IPS-20b (cell line): ENCODE measurements around the gene C17orf58.
"Not testable (repeated sequence)": the region's sequence is repeated elsewhere in the genome, so short reads cannot be mapped to it uniquely, and the experiment has no call there.

ENCODE experiments used
- H3K27ac ChIP-seq: one replicate; pipeline ENCODE4 v1.5.1; 2013; ENCODE audit warnings: low read length
- H3K27me3 ChIP-seq: 2 replicates; pipeline ENCODE4 v1.6.1; 2013; ENCODE audit warnings: mild to moderate bottlenecking, low read length, inconsistent platforms; ENCODE audit not compliant: insufficient read depth
- H3K36me3 ChIP-seq: 2 replicates; pipeline ENCODE4 v1.6.1; 2013; ENCODE audit warnings: low read depth, mild to moderate bottlenecking, inconsistent platforms, low read length, moderate library complexity; ENCODE audit not compliant: insufficient read depth
- H3K4me1 ChIP-seq: 2 replicates; pipeline ENCODE4 v1.6.1; 2013; ENCODE audit warnings: mild to moderate bottlenecking, control low read depth, inconsistent platforms, low read length, moderate library complexity; ENCODE audit not compliant: insufficient read depth
- H3K4me3 ChIP-seq: 2 replicates; pipeline ENCODE4 v1.5.1; 2013; ENCODE audit warnings: mild to moderate bottlenecking, low read length, inconsistent platforms
- H3K9ac ChIP-seq: 2 replicates; pipeline ENCODE4 v1.6.1; 2013; ENCODE audit warnings: low read depth, mild to moderate bottlenecking, inconsistent platforms, low read length, moderate library complexity
- H3K9me3 ChIP-seq: 2 replicates; pipeline ENCODE4 v1.6.1; 2013; ENCODE audit warnings: mild to moderate bottlenecking, low read depth, low read length, inconsistent platforms; ENCODE audit not compliant: insufficient read depth

The C17orf58 gene

GRCh38 chr17:68020409-68020756 is 24.1 kb upstream of the C17orf58 start:
- 0 out of 2 replicates have a peak, but pooled peaks cover 2% of the 10 kb centered on the region for H3K4me1 ChIP-seq
- peak overlapping the region; percentile 88 for H3K9ac ChIP-seq
- peak overlapping the region; percentile 80 for H3K4me3 ChIP-seq
- H3K27ac ChIP-seq = peak overlapping the region; percentile 22
- no peaks in the 10 kb centered on the region for H3K9me3 ChIP-seq
- H3K36me3 ChIP-seq = no peaks in the 10 kb centered on the region
- H3K27me3 ChIP-seq = no peaks in the 10 kb centered on the region

- Histone ChIP-seq H3K36me3 (no peaks in the 10 kb centered on the region), H3K27ac (peak overlapping the region; percentile 22), H3K4me3 (peak overlapping the region; percentile 80), H3K9ac (peak overlapping the region; percentile 88), H3K9me3 (no peaks in the 10 kb centered on the region), H3K27me3 (no peaks in the 10 kb centered on the region), H3K4me1 (0 out of 2 replicates have a peak, but pooled peaks cover 2% of the 10 kb centered on the region)
Measured at GRCh38 chr17:68019675-68020408, 23.6 kb upstream of the C17orf58 start.

GRCh38 chr17:68019336-68019674 is 23.0 kb upstream of the C17orf58 start:
- Histone ChIP-seq H3K4me1 (0 out of 2 replicates have a peak, but pooled peaks cover 2% of the 10 kb centered on the region), H3K9me3 (no peaks in the 10 kb centered on the region), H3K36me3 (no peaks in the 10 kb centered on the region), H3K9ac (no peak overlapping the region), H3K27ac (no peak overlapping the region), H3K27me3 (no peaks in the 10 kb centered on the region), H3K4me3 (peak overlapping the region; percentile 50; the same call in 1 of the 2 replicates)

GRCh38 chr17:68018493-68018892 is 22.2 kb upstream of the C17orf58 start:
- not testable (repeated sequence) for H3K4me1 ChIP-seq, H3K27me3 ChIP-seq, H3K36me3 ChIP-seq, H3K9ac ChIP-seq, H3K4me3 ChIP-seq, H3K9me3 ChIP-seq, H3K27ac ChIP-seq

DNA sequence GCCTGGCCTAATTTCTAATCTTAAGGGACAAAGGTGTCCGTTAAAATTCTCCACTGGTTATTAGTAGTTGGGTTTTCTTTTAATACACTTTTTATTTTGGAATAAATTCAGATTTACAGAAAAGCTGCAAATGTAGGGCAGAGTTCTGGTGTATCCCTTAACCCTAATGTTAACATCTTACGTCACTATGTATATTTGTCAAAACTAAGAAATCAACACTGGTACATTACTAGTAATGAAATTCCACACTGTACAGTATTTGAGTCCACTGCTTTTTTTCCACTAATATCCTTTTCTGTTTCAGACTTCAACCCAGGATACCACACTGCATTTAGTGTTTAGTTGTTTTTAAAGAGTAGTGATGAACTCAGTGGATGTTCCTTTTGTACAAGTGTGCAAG is 20.6 kb upstream of the C17orf58 start:
- Histone ChIP-seq H3K4me3 (no peak overlapping the region), H3K36me3 (no peaks in the 10 kb centered on the region), H3K9ac (no peak overlapping the region)

DNA sequence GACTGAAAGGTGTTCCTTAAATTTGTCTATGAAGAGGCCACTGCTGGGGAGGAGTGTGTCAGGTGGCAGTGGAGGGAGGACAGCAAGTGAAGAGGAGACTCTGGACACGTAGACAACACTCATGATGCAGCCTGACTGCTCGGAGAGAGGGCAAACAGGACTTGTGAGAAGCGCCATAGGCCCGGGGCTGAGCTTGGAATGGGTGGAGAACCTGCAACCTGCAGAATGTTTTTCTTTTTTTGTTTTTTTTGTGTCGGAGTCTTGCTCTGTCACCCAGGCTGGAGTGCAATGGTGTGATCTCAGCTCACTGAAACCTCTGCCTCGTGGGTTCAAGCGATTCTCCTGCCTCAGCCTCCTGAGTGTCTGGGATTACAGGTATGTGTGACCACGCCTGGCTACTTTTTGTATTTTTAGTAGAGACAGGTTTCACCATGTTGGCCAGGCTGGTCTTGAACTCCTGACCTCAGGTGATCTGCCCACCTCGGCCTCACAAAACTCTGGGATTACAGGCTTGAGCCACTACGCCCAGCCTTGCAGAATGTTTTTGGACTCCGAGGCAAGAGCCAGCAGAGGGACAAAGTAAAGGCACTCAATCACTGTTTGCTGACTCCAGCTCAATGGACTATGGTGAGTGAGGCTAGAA is 18.9 kb upstream of the C17orf58 start:
- Histone ChIP-seq H3K9ac (no peak overlapping the region), H3K27ac (no peak overlapping the region)

More for the DNA sequence above, 20.6 kb upstream of the C17orf58 start:
- Histone ChIP-seq H3K27me3 (no peaks in the 10 kb centered on the region), H3K9me3 (no peaks in the 10 kb centered on the region), H3K4me1 (0 out of 2 replicates have a peak, but pooled peaks cover 2% of the 10 kb centered on the region), H3K27ac (no peak overlapping the region)

DNA sequence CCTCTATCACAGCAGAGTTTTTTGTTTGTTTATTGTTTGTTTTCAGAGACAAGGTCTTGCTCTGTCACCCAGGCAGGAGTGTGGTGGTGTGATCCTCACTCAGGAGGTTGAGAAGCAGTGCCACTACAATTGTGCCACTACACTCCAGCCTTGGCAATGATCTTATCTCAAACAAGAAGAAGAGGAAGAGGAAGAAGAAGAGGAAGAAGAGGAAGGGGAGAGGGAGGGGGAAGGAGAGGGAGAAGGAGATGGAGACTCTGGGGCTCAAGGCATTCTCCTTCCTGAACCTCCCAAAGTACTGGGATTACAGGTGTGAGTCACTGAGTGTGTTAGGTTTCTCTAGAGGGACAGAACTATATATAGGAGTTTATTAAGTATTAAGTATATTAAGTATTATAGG is 17.1 kb upstream of the C17orf58 start:
- Histone ChIP-seq H3K4me3 (no peak overlapping the region), H3K27ac (no peak overlapping the region), H3K9ac (no peak overlapping the region), H3K9me3 (no peaks in the 10 kb centered on the region), H3K36me3 (no peaks in the 10 kb centered on the region), H3K4me1 (no peaks in the 10 kb centered on the region), H3K27me3 (no peaks in the 10 kb centered on the region)

More for the DNA sequence above, 18.9 kb upstream of the C17orf58 start:
- no peaks in the 10 kb centered on the region for H3K4me1 ChIP-seq
- no peaks in the 10 kb centered on the region for H3K27me3 ChIP-seq
- H3K36me3 ChIP-seq = no peaks in the 10 kb centered on the region
- H3K9me3 ChIP-seq = no peaks in the 10 kb centered on the region
- H3K4me3 ChIP-seq = no peak overlapping the region

DNA sequence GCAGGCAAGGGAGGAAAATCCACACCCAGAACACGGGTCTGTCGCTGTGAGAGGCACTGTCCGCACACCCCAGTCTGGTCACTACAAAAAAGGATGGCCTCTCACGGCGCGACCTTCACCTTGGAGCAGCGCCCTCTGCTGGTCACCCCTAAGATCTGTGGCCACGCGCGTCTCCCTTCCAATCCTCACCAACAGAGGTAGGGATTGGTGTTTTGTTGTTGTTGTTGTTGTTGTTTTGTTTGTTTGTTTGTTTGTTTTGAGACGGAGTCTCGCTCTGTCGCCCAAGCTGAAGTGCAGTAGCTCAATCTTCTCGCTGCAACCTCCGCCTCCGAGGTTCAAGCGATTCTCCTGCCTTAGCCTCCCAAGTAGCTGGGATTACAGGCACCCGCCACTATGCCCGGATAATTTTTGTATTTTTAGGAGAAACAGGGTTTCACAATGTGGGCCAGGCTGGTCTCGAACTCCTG is 15.0 kb upstream of the C17orf58 start:
- H3K4me3 ChIP-seq = no peak overlapping the region
- no peaks in the 10 kb centered on the region for H3K9me3 ChIP-seq
- no peaks in the 10 kb centered on the region for H3K27me3 ChIP-seq
- H3K27ac ChIP-seq = no peak overlapping the region
- no peak overlapping the region for H3K9ac ChIP-seq
- no peaks in the 10 kb centered on the region for H3K4me1 ChIP-seq
- H3K36me3 ChIP-seq = no peaks in the 10 kb centered on the region

DNA sequence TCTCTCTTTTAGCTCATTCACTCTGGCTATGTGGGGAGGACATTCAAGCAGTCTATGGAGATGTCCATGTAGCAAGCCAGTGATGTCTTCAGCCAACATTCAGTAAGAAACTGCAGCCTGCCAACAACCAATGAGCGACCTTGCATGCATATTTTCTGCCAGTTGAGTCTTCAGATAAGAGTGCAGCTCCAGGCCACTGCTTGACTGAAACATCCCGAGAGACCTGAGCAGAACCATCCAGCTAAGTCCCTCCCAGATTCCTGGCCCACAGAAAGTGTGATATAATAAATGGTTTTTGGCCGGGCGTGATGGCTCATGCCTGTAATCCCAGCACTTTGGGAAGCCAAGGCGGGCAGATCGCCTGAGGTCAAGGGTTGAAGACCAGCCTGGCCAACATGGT is 10.5 kb upstream of the C17orf58 start:
- Histone ChIP-seq H3K36me3 (no peaks in the 10 kb centered on the region), H3K27me3 (no peaks in the 10 kb centered on the region), H3K4me3 (no peak overlapping the region), H3K9ac (no peak overlapping the region), H3K9me3 (no peaks in the 10 kb centered on the region), H3K27ac (no peak overlapping the region), H3K4me1 (no peaks in the 10 kb centered on the region)

- H3K9me3 ChIP-seq = no peaks in the 10 kb centered on the region
- no peaks in the 10 kb centered on the region for H3K36me3 ChIP-seq
- no peak overlapping the region for H3K4me3 ChIP-seq
- no peak overlapping the region for H3K27ac ChIP-seq
- no peak overlapping the region for H3K9ac ChIP-seq
- no peaks in the 10 kb centered on the region for H3K27me3 ChIP-seq
- H3K4me1 ChIP-seq = no peaks in the 10 kb centered on the region; the same call in 1 of the 2 replicates
Measured at GRCh38 chr17:68004201-68004600, 7.9 kb upstream of the C17orf58 start.

GRCh38 chr17:67999291-67999911 is 3.1 kb upstream of the C17orf58 start:
- Histone ChIP-seq H3K9me3 (no peaks in the 10 kb centered on the region), H3K27me3 (peaks cover 28% of the 10 kb centered on the region), H3K4me1 (peaks cover 8% of the 10 kb centered on the region), H3K4me3 (no peak overlapping the region), H3K9ac (no peak overlapping the region), H3K36me3 (no peaks in the 10 kb centered on the region), H3K27ac (no peak overlapping the region)

DNA sequence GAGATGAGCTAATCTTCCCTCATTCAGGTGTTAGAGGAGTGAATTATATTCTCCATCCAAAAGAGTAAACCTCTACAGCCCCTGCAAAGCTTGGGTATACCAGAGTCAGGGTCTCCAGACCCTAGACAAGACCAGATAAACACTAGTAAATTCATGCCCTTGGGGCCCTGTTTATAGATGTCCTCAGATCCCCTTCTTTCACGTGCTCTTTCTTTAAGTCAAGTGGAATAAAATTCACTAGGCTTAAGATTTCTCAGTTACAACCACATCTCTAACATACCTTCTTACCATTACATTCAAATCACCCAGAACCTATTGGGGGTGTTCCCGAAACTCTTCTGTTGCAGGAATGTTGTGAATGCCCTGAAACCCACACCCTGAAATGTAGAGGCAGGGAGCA is 2.2 kb upstream of the C17orf58 start:
- Histone ChIP-seq H3K4me1 (peaks cover 8% of the 10 kb centered on the region), H3K27me3 (peaks cover 28% of the 10 kb centered on the region), H3K9me3 (no peaks in the 10 kb centered on the region), H3K4me3 (no peak overlapping the region), H3K9ac (no peak overlapping the region), H3K36me3 (no peaks in the 10 kb centered on the region), H3K27ac (no peak overlapping the region)
